Fibroblast of the aortic adventitia (primary cell): Measurements from ENCODE around the gene SP140L. TPM values are rescaled to one million over a fixed set of nuclear protein-coding genes. Genes with fewer than 3 reads are reported as not detected.

Experiments
- DNase-seq: peaks from one replicate; pipeline ENCODE4 v3.0.0-alpha.2; 2010; ENCODE audit warnings: low read depth
- H3K4me3 ChIP-seq: 2 replicates; pipeline ENCODE4 v1.5.1; 2011; ENCODE audit warnings: low read depth, mild to moderate bottlenecking, control low read depth, low read length, moderate library complexity
- CTCF ChIP-seq: IDR thresholded peaks from 2 replicates; pipeline ENCODE4 v1.5.1; 2011; ENCODE audit warnings: mild to moderate bottlenecking, low read length, control low read depth, inconsistent platforms; ENCODE audit not compliant: insufficient read depth
- total RNA-seq: library from RNA; depleted of rRNA; stranded (reverse); fragments of >200 nt; gene quantifications from 2 replicates; pipeline ENCODE4 v1.2.3, GENCODE V29; 2012; ENCODE audit warnings: low replicate concordance

Gene SP140L
- total RNA-seq, 1 donor = 16.0 TPM

- no peak for DNase-seq
- no peak overlapping the region for H3K4me3 ChIP-seq
- no peak for TF ChIP-seq CTCF
Measured at GRCh38 chr2:230348787-230349186, 21.8 kb downstream of the SP140L start.

- DNase-seq = peak; percentile 42
- H3K4me3 ChIP-seq = no peak overlapping the region
- no peak for TF ChIP-seq CTCF
Measured at GRCh38 chr2:230356084-230356483, 29.1 kb downstream of the SP140L start.

- H3K4me3 ChIP-seq = no peak overlapping the region
- DNase-seq = peak; percentile 52
- no peak for TF ChIP-seq CTCF
Measured at GRCh38 chr2:230358305-230358704, 31.3 kb downstream of the SP140L start.

- no peak for DNase-seq
- no peak for TF ChIP-seq CTCF
- H3K4me3 ChIP-seq = no peak overlapping the region
Measured at GRCh38 chr2:230360028-230360427, 33.0 kb downstream of the SP140L start.

GRCh38 chr2:230362030-230362691 lies 35.2 kb downstream of the SP140L start:
- H3K4me3 ChIP-seq = no peak overlapping the region
- DNase-seq = no peak
- TF ChIP-seq CTCF = no peak

- no peak for DNase-seq
- no peak overlapping the region for H3K4me3 ChIP-seq
- no peak for TF ChIP-seq CTCF
Measured at GRCh38 chr2:230382108-230382507, 55.1 kb downstream of the SP140L start.

- TF ChIP-seq CTCF = no peak
- no peak overlapping the region for H3K4me3 ChIP-seq
- no peak for DNase-seq
Measured at GRCh38 chr2:230383453-230383852, 56.5 kb downstream of the SP140L start.
